Sigmoid colon (tissue), 7 donors: ENCODE measurements around the gene ERFL. TPM values are rescaled to one million over a fixed set of nuclear protein-coding genes. Genes with fewer than 3 reads are reported as not detected.

Experiments used
- DNase-seq: peaks from one replicate; pipeline ENCODE4 v3.0.0-alpha.2; 2019
- H3K27ac ChIP-seq, 4 donors: fragments of 200-600 bp; sonication (generic); one replicate each; pipeline ENCODE4 v1.5.1; 2016 to 2019; ENCODE audit warnings: mild to moderate bottlenecking in 1 of 4
- H3K27me3 ChIP-seq, 3 donors: fragments of 200-600 bp; sonication (generic); one replicate each; pipeline ENCODE4 v1.5.1; 2019; ENCODE audit warnings: mild to moderate bottlenecking in 1 of 3
- H3K36me3 ChIP-seq, 4 donors: fragments of 200-600 bp; sonication (generic); one replicate each; pipeline ENCODE4 v1.5.1; 2016 to 2019
- H3K4me1 ChIP-seq, 4 donors: fragments of 200-600 bp; sonication (generic); one replicate each; pipeline ENCODE4 v1.5.1; 2017 to 2019
- H3K4me3 ChIP-seq, 4 donors: fragments of 200-600 bp; sonication (generic); one replicate each; pipeline ENCODE4 v1.5.1; 2017 to 2019; ENCODE audit warnings: mild to moderate bottlenecking in 2 of 4, moderate library complexity in 1 of 4
- H3K9me3 ChIP-seq, 4 donors: fragments of 200-600 bp in 3 of 4; sonication (generic) in 3 of 4; one replicate each; pipeline versions ENCODE4 v1.5.1 to v1.6.1; 2013 to 2019
- CTCF ChIP-seq, 4 experiments: fragments of 450-650 bp in 3 of 4; fragments of 200-600 bp in 1 of 4; IDR thresholded peaks; one replicate each; pipeline ENCODE4 v1.5.1; 2016 to 2019; ENCODE audit warnings: antibody characterized with exemption in 4 of 4, mild to moderate bottlenecking in 3 of 4, moderate library complexity in 2 of 4
- EP300 ChIP-seq, 4 donors: sonication (generic); formaldehyde crosslinking; IDR thresholded peaks; one replicate each; pipeline ENCODE4 v1.6.1; 2017; ENCODE audit warnings: antibody characterized with exemption in 4 of 4
- POLR2A ChIP-seq, 2 donors: fragments of 450-650 bp; IDR thresholded peaks; one replicate each; pipeline ENCODE4 v1.6.1; 2016; ENCODE audit warnings: antibody characterized with exemption in 2 of 2, mild to moderate bottlenecking in 2 of 2, moderate library complexity in 2 of 2
- POLR2AphosphoS5 ChIP-seq, 4 donors: sonication (generic); formaldehyde crosslinking; IDR thresholded peaks; one replicate each; pipeline ENCODE4 v1.6.1; 2017; ENCODE audit warnings: antibody characterized with exemption in 4 of 4
- WGBS, 2 donors: extraction: QIAGEN DNeasy Blood & Tissue Kit; methylation state at CpG; one replicate each; pipeline ENCODE4 v1.1.7; 2013; 5-methylcytosine and 5-hydroxymethylcytosine counted together
- intact Hi-C: fragments of 100-400 bp; cut with DNase I; formaldehyde crosslinking; loops from one replicate; pipeline ENCODE4 v1.15.1; 2023
- polyA plus RNA-seq, 3 donors: library from polyadenylated mRNA; stranded (reverse); fragments of 200-250 nt; gene quantifications; one replicate each; pipeline ENCODE4 v1.2.3, GENCODE V29; 2013
- total RNA-seq, 4 donors: library from RNA; depleted of rRNA; stranded (reverse); fragments of >200 nt; gene quantifications; one replicate each; pipeline ENCODE4 v1.1.0, GENCODE V29; 2016
- donor health status: healthy with polysubstance abuse.
- donor health status: Bipolar disorder and iron deficiency.
- donor health status: healthy.

ERFL gene
- total and polyA plus RNA-seq, 7 donors = 1.3 TPM; not detected in 6

GRCh38 chr19:41928754-41929535, 696 bp upstream of the ERFL start:
- H3K27ac ChIP-seq = no peak overlapping the region
- peaks cover 73 to 100% (median 92%) of the 10 kb centered on the region in 3 donors for H3K27me3 ChIP-seq
- no peaks in the 10 kb centered on the region for H3K9me3 ChIP-seq
- intact Hi-C loops = no loop called here
- no peaks in the 10 kb centered on the region for H3K36me3 ChIP-seq
- TF ChIP-seq POLR2A (IDR thresholded peaks at IDR 0.05) = no peak
- no peak for TF ChIP-seq EP300 (IDR thresholded peaks at IDR 0.05)
- no peak for TF ChIP-seq POLR2AphosphoS5 (IDR thresholded peaks at IDR 0.05)
- TF ChIP-seq CTCF (IDR thresholded peaks at IDR 0.05) = no peak
- 2 to 4% methylated on average over 29 of the region's 29 CpGs for WGBS, 2 donors
- DNase-seq = no peak
- H3K4me3 ChIP-seq = peak overlapping the region in 3 of 4 donors; percentile 20 to 41 (median 41)
- peaks cover 0 to 23% (median 22%) of the 10 kb centered on the region in 4 donors for H3K4me1 ChIP-seq

GRCh38 chr19:41927497-41928192, 604 bp downstream of the ERFL start:
- no peak for DNase-seq
- intact Hi-C loops = no loop called here
- Histone ChIP-seq H3K27ac (no peak overlapping the region), H3K27me3 (peaks cover 77 to 99% (median 98%) of the 10 kb centered on the region in 3 donors), H3K36me3 (no peaks in the 10 kb centered on the region), H3K9me3 (no peaks in the 10 kb centered on the region), H3K4me3 (peak overlapping the region in 3 of 4 donors; percentile 20 to 41 (median 41)), H3K4me1 (peaks cover 0 to 21% (median 18%) of the 10 kb centered on the region in 4 donors)
- WGBS, 2 donors = 8 to 9% methylated on average over 43 of the region's 43 CpGs
- TF ChIP-seq POLR2AphosphoS5 (IDR thresholded peaks at IDR 0.05) = no peak
- no peak for TF ChIP-seq EP300 (IDR thresholded peaks at IDR 0.05)
- TF ChIP-seq CTCF (IDR thresholded peaks at IDR 0.05) = no peak
- TF ChIP-seq POLR2A (IDR thresholded peaks at IDR 0.05) = no peak

GRCh38 chr19:41926763-41927496, 1.3 kb downstream of the ERFL start:
- H3K9me3 ChIP-seq = no peaks in the 10 kb centered on the region
- peaks cover 82 to 99% (median 98%) of the 10 kb centered on the region in 3 donors for H3K27me3 ChIP-seq
- WGBS, 2 donors = 69 to 84% methylated on average over 16 of the region's 16 CpGs
- peaks cover 0 to 21% (median 18%) of the 10 kb centered on the region in 4 donors for H3K4me1 ChIP-seq
- TF ChIP-seq CTCF (IDR thresholded peaks at IDR 0.05) (no peak), POLR2A (IDR thresholded peaks at IDR 0.05) (no peak), EP300 (IDR thresholded peaks at IDR 0.05) (no peak), POLR2AphosphoS5 (IDR thresholded peaks at IDR 0.05) (no peak)
- no peaks in the 10 kb centered on the region for H3K36me3 ChIP-seq
- intact Hi-C loops = no loop called here
- no peak overlapping the region for H3K27ac ChIP-seq
- no peak for DNase-seq
- no peak overlapping the region for H3K4me3 ChIP-seq

GRCh38 chr19:41926028-41926762, 2.1 kb downstream of the ERFL start:
- no peaks in the 10 kb centered on the region for H3K9me3 ChIP-seq
- no peak for DNase-seq
- intact Hi-C loops = no loop called here
- peaks cover 85 to 99% (median 98%) of the 10 kb centered on the region in 3 donors for H3K27me3 ChIP-seq
- 55 to 59% methylated on average over 27 of the region's 27 CpGs for WGBS, 2 donors
- peaks cover 0 to 21% (median 18%) of the 10 kb centered on the region in 4 donors for H3K4me1 ChIP-seq
- no peak overlapping the region for H3K4me3 ChIP-seq
- no peak overlapping the region for H3K27ac ChIP-seq
- TF ChIP-seq CTCF (IDR thresholded peaks at IDR 0.05) = no peak
- no peak for TF ChIP-seq POLR2A (IDR thresholded peaks at IDR 0.05)
- TF ChIP-seq EP300 (IDR thresholded peaks at IDR 0.05) = no peak
- TF ChIP-seq POLR2AphosphoS5 (IDR thresholded peaks at IDR 0.05) = no peak
- H3K36me3 ChIP-seq = no peaks in the 10 kb centered on the region
